GM18861 (cell line): ENCODE data around the gene SLC13A4.
"Not testable (repeated sequence)": the region's sequence is repeated elsewhere in the genome, so short reads cannot be mapped to it uniquely, and the experiment has no call there.

Source experiments
- ATAC-seq: cut with Tn5 transposase; IDR thresholded peaks from one replicate; pipeline ENCODE4 v1.9.1; 2021; ENCODE audit not compliant: unreplicated experiment

Gene SLC13A4

GRCh38 chr7:135666846-135667245 lies 61.1 kb downstream of the SLC13A4 start:
- no peak for ATAC-seq

- no peak for ATAC-seq
Measured at GRCh38 chr7:135666156-135666555, 61.8 kb downstream of the SLC13A4 start.

- no peak for ATAC-seq
Measured at GRCh38 chr7:135665042-135665441, 62.9 kb downstream of the SLC13A4 start.

- no peak for ATAC-seq
Measured at GRCh38 chr7:135664046-135664589, 63.9 kb downstream of the SLC13A4 start.

GRCh38 chr7:135662373-135663114 lies 65.4 kb downstream of the SLC13A4 start, which contains the start of gene STMP1:
TSS of gene STMP1 (plus strand) at chr7:135662514.
- peak; percentile 87 for ATAC-seq

- ATAC-seq, result no peak
Measured at GRCh38 chr7:135662123-135662372, 65.9 kb downstream of the SLC13A4 start.

GRCh38 chr7:135661311-135662122 lies 66.5 kb downstream of the SLC13A4 start:
- ATAC-seq, result no peak

- ATAC-seq, result no peak
Measured at GRCh38 chr7:135659159-135659846, 68.7 kb downstream of the SLC13A4 start.

GRCh38 chr7:135658564-135658963 lies 69.4 kb downstream of the SLC13A4 start:
- no peak for ATAC-seq

- no peak for ATAC-seq
Measured at GRCh38 chr7:135653340-135654080, 74.5 kb downstream of the SLC13A4 start.

- ATAC-seq, result no peak
Measured at GRCh38 chr7:135650831-135651573, 77.0 kb downstream of the SLC13A4 start.

- ATAC-seq, result no peak
Measured at GRCh38 chr7:135648235-135648634, 79.8 kb downstream of the SLC13A4 start.

GRCh38 chr7:135647755-135648154 lies 80.2 kb downstream of the SLC13A4 start:
- no peak for ATAC-seq

GRCh38 chr7:135645296-135645904 lies 82.6 kb downstream of the SLC13A4 start:
- ATAC-seq, result no peak

GRCh38 chr7:135644729-135645128 lies 83.3 kb downstream of the SLC13A4 start:
- no peak for ATAC-seq

- ATAC-seq, result no peak
Measured at GRCh38 chr7:135644154-135644553, 83.8 kb downstream of the SLC13A4 start.

GRCh38 chr7:135639690-135640089 lies 88.3 kb downstream of the SLC13A4 start:
- ATAC-seq, result not testable (repeated sequence)

- no peak for ATAC-seq
Measured at GRCh38 chr7:135634191-135634878, 93.7 kb downstream of the SLC13A4 start.
